Neural cell (in vitro differentiated cells): ENCODE results near the gene NOB1. TPM values are rescaled to one million over a fixed set of nuclear protein-coding genes. Genes with fewer than 3 reads are reported as not detected.

Source experiments
- H2AFZ ChIP-seq: fragments of 200-600, 300-800 bp; sonication (generic), shearing (Covaris generic); 2 replicates; pipeline ENCODE4 v1.6.0; 2014; ENCODE audit warnings: low read depth, mild to moderate bottlenecking, antibody characterized with exemption, low read length, moderate library complexity
- H3F3A ChIP-seq: fragments of 200-600 bp; shearing (Covaris generic); 2 replicates; pipeline ENCODE4 v1.6.1; 2016; ENCODE audit warnings: mild to moderate bottlenecking, moderate library complexity, mixed read lengths, antibody characterized with exemption, low read length; ENCODE audit not compliant: insufficient read depth, poor library complexity, severe bottlenecking
- H3K27ac ChIP-seq: fragments of 200-600, 300-800 bp; sonication (generic), shearing (Covaris generic); 2 replicates; pipeline ENCODE4 v1.5.1; 2014; ENCODE audit warnings: mild to moderate bottlenecking, low read length, moderate library complexity
- H3K27me3 ChIP-seq: fragments of 300-800, 200-600 bp; sonication (generic), shearing (Covaris generic); 2 replicates; pipeline ENCODE4 v1.6.0; 2014; ENCODE audit warnings: mild to moderate bottlenecking, low read depth, low read length, moderate library complexity; ENCODE audit not compliant: insufficient read depth
- H3K36me3 ChIP-seq: fragments of 300-800, 200-600 bp; sonication (generic), shearing (Covaris generic); 2 replicates; pipeline ENCODE4 v1.5.1; 2014; ENCODE audit warnings: mild to moderate bottlenecking, antibody characterized with exemption, low read length, moderate library complexity; ENCODE audit not compliant: insufficient read depth
- H3K4me2 ChIP-seq: fragments of 300-800, 200-600 bp; sonication (generic), shearing (Covaris generic); 2 replicates; pipeline ENCODE4 v1.6.0; 2014; ENCODE audit warnings: mild to moderate bottlenecking, low read length
- H3K4me3 ChIP-seq: fragments of 300-800, 200-600 bp; sonication (generic), shearing (Covaris generic); 2 replicates; pipeline ENCODE4 v1.5.1; 2014; ENCODE audit warnings: mild to moderate bottlenecking, low read length, moderate library complexity
- H3K79me2 ChIP-seq: fragments of 200-600 bp; shearing (Covaris generic); replicated peaks from 2 replicates; pipeline ENCODE4 v1.6.0; 2014; ENCODE audit warnings: mild to moderate bottlenecking, low read length, moderate library complexity; ENCODE audit not compliant: insufficient read depth
- H3K9ac ChIP-seq: fragments of 300-800, 200-600 bp; sonication (generic), shearing (Covaris generic); 2 replicates; pipeline ENCODE4 v1.6.1; 2016; ENCODE audit warnings: mild to moderate bottlenecking, low read length, mixed read lengths
- H3K9me2 ChIP-seq: fragments of 200-600 bp; shearing (Covaris generic); 2 replicates; pipeline ENCODE4 v1.6.1; 2016; ENCODE audit warnings: mild to moderate bottlenecking, low read length, mixed read lengths; ENCODE audit not compliant: insufficient read depth
- H3K9me3 ChIP-seq: fragments of 200-600, 300-800 bp; sonication (generic), shearing (Covaris generic); 2 replicates; pipeline ENCODE4 v1.6.1; 2016; ENCODE audit warnings: mild to moderate bottlenecking, mixed run types, low read length, moderate library complexity, mixed read lengths
- H4K20me1 ChIP-seq: fragments of 200-600 bp; shearing (Covaris generic); 2 replicates; pipeline ENCODE4 v1.6.1; 2016; ENCODE audit warnings: mild to moderate bottlenecking, mixed run types; ENCODE audit not compliant: insufficient read depth
- EP300 ChIP-seq: fragments of 450-650 bp; conservative IDR thresholded peaks from 2 replicates; pipeline ENCODE4 v1.6.1; 2014; ENCODE audit warnings: antibody characterized with exemption, mild to moderate bottlenecking, moderate library complexity; ENCODE audit not compliant: poor library complexity, severe bottlenecking
- EZH2 ChIP-seq: fragments of 200-600, 300-800 bp; shearing (Covaris generic), sonication (generic); IDR thresholded peaks from 2 replicates; pipeline ENCODE4 v1.6.1; 2014; ENCODE audit warnings: antibody characterized with exemption, low read length, borderline replicate concordance, mild to moderate bottlenecking; ENCODE audit not compliant: insufficient read depth, poor library complexity, severe bottlenecking
- MXI1 ChIP-seq: fragments of 450-650 bp; conservative IDR thresholded peaks from 2 replicates; pipeline ENCODE4 v1.6.1; 2014; ENCODE audit warnings: antibody characterized with exemption, mild to moderate bottlenecking; ENCODE audit not compliant: poor library complexity, severe bottlenecking
- POLR2AphosphoS5 ChIP-seq: IDR thresholded peaks from 2 replicates; pipeline ENCODE4 v1.6.1; 2012
- RAD21 ChIP-seq: fragments of 450-650 bp; conservative IDR thresholded peaks from 2 replicates; pipeline ENCODE4 v1.6.1; 2014; ENCODE audit warnings: antibody characterized with exemption, mild to moderate bottlenecking, moderate library complexity
- REST ChIP-seq: IDR thresholded peaks from 2 replicates; pipeline ENCODE4 v1.6.1; 2012; ENCODE audit warnings: borderline replicate concordance
- SMC3 ChIP-seq: fragments of 450-650 bp; conservative IDR thresholded peaks from 2 replicates; pipeline ENCODE4 v1.6.1; 2014; ENCODE audit warnings: antibody characterized with exemption, mild to moderate bottlenecking, moderate library complexity; ENCODE audit not compliant: poor library complexity
- TAF1 ChIP-seq: IDR thresholded peaks from 2 replicates; pipeline ENCODE4 v1.6.1; 2012; ENCODE audit warnings: low read depth
- polyA plus RNA-seq: library from polyadenylated mRNA; depleted of rRNA; stranded (reverse); fragments of >200 nt; gene quantifications from 2 replicates; pipeline ENCODE4 v1.2.3, GENCODE V29; 2014
- TF ChIP-seq, protein P1 (sequence below): fragments of 450-650 bp; IDR thresholded peaks from 2 replicates; pipeline ENCODE4 v1.5.1; 2014; ENCODE audit warnings: antibody characterized with exemption, mild to moderate bottlenecking, moderate library complexity; ENCODE audit not compliant: poor library complexity, severe bottlenecking

The NOB1 gene
- polyA plus RNA-seq, 1 donor from 2014 or later = 8.7 TPM

DNA sequence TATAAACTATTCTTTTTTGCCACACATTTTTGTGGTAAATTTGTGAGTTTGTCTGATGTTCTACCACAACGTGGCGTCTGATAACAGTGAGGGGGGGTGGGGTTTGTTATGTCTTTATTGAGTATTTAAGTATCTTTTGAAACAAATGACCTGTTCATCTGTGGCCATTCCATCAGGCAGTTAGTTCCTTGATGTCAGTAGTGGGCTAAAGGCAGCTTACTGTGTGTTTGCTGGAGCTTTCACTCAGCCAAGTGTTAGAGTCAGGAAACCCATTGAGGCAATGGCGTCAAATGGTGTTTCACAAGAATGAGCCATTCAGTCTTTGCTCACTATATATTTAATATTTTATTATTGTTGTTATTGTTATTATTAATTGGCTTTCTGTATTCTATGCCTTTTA is 56.3 kb downstream of the NOB1 start:
- H3K9ac ChIP-seq = no peak overlapping the region
- H3K27ac ChIP-seq = no peak overlapping the region
- no peaks in the 10 kb centered on the region for H3K27me3 ChIP-seq
- no peaks in the 10 kb centered on the region for H3K9me3 ChIP-seq
- no peak overlapping the region for H3K4me2 ChIP-seq
- H3F3A ChIP-seq = no peaks in the 10 kb centered on the region
- no peak overlapping the region for H3K4me3 ChIP-seq
- peaks cover 6% of the 10 kb centered on the region for H3K36me3 ChIP-seq
- H3K79me2 ChIP-seq = no peaks in the 10 kb centered on the region
- no peak overlapping the region for H2AFZ ChIP-seq
- TF ChIP-seq SMC3 (no peak), EZH2 (no peak), EP300 (no peak), REST (no peak), RAD21 (no peak), MXI1 (no peak), POLR2AphosphoS5 (no peak), TAF1 (no peak)
- TF ChIP-seq, protein P1, sequence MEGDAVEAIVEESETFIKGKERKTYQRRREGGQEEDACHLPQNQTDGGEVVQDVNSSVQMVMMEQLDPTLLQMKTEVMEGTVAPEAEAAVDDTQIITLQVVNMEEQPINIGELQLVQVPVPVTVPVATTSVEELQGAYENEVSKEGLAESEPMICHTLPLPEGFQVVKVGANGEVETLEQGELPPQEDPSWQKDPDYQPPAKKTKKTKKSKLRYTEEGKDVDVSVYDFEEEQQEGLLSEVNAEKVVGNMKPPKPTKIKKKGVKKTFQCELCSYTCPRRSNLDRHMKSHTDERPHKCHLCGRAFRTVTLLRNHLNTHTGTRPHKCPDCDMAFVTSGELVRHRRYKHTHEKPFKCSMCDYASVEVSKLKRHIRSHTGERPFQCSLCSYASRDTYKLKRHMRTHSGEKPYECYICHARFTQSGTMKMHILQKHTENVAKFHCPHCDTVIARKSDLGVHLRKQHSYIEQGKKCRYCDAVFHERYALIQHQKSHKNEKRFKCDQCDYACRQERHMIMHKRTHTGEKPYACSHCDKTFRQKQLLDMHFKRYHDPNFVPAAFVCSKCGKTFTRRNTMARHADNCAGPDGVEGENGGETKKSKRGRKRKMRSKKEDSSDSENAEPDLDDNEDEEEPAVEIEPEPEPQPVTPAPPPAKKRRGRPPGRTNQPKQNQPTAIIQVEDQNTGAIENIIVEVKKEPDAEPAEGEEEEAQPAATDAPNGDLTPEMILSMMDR = no peak
- H3K9me2 ChIP-seq = no peaks in the 10 kb centered on the region
- no peaks in the 10 kb centered on the region for H4K20me1 ChIP-seq

DNA sequence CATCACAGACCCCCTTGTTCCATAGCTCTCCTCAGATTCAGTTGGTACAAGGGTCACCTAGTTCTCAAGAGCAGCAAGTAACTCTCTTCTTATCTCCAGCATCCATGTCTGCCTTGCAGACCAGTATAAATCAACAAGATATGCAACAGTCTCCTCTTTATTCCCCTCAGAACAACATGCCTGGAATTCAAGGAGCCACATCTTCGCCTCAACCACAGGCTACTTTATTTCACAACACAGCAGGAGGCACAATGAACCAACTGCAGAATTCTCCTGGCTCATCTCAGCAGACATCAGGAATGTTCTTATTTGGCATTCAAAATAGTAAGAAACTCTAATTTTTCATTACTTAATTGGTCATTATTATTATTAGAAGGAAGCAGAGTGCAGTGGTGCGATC is 60.8 kb downstream of the NOB1 start:
- Histone ChIP-seq H3K27me3 (no peaks in the 10 kb centered on the region), H4K20me1 (no peaks in the 10 kb centered on the region), H3K9ac (no peak overlapping the region), H3K36me3 (peaks cover 6% of the 10 kb centered on the region), H3K9me3 (no peaks in the 10 kb centered on the region), H3K9me2 (no peaks in the 10 kb centered on the region), H3F3A (no peaks in the 10 kb centered on the region), H3K27ac (no peak overlapping the region), H3K4me2 (no peak overlapping the region), H3K79me2 (no peaks in the 10 kb centered on the region), H3K4me3 (no peak overlapping the region), H2AFZ (no peak overlapping the region)
- TF ChIP-seq MXI1 (no peak), SMC3 (no peak), REST (no peak), POLR2AphosphoS5 (no peak), RAD21 (no peak), EZH2 (no peak), TAF1 (no peak), EP300 (no peak)
- TF ChIP-seq, protein P1 = no peak
